Uterus (tissue), 2 donors: ENCODE data around the gene TMEM37.

Experiments used
- CTCF ChIP-seq, 4 experiments: fragments of 200-600 bp in 2 of 4; fragments of 450-650 bp in 2 of 4; sonication (generic) in 2 of 4; IDR thresholded peaks; one replicate each; pipeline ENCODE4 v1.5.1; 2016 to 2019; ENCODE audit warnings: antibody characterized with exemption in 4 of 4, mild to moderate bottlenecking in 2 of 4, moderate library complexity in 1 of 4
- POLR2A ChIP-seq, 2 donors: fragments of 450-650 bp; IDR thresholded peaks; one replicate each; pipeline ENCODE4 v1.6.1; 2016; ENCODE audit warnings: antibody characterized with exemption in 2 of 2, mild to moderate bottlenecking in 1 of 2, moderate library complexity in 1 of 2

- TF ChIP-seq CTCF (IDR thresholded peaks at IDR 0.05) (no peak), POLR2A (IDR thresholded peaks at IDR 0.05) (no peak)
Observed at GRCh38 chr2:119441376-119442225, 9.9 kb downstream of the TMEM37 start.
